ENCODE data around the gene KRT6B. TPM values are rescaled to one million over a fixed set of nuclear protein-coding genes. Genes with fewer than 3 reads are reported as not detected.

The KRT6B gene
- total RNA-seq, 6 donors from 2014 or later = 0.17 TPM; not detected in 5

DNA sequence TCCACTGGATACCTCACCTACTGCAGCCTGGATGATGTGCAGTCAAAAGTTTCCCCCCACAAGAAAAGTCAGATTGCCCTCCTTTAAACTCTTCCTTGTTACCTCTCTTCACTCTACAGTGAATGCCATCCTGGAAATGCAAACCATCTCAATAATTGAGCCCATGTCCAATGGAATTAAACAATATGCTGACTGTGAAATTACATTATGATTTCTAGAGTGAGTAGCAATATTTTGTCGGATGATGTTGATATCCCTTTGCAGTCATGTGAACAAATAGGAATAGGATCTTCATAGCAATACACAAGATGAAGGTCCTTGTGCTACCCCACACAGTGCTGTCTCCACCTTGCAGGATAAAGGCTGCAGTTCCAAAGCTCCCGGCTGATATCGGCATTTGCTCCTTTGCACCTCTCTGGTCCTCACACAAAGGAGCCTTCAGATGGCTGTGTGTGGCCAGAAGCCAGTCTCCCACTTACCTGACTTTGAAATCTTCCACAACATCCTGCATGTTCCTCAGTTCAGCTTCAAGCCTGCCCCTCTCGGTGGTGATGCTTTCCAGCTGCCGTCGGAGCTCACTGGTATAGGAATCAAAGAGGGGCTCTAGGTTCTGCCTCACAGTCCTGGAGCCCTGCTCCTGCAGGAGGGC lies 19.3 kb downstream of the KRT6B start:
- no peak for ATAC-seq (ENCODE audit: low FRiP score in 2 of 2)
- Histone ChIP-seq H3K27me3 (no peaks in the 10 kb centered on the region), H3K9me3 (no peaks in the 10 kb centered on the region), H3K4me3 (no peak overlapping the region), H3K36me3 (no peaks in the 10 kb centered on the region), H3K4me1 (no peaks in the 10 kb centered on the region), H3K27ac (no peak overlapping the region)
- DNase-seq = peak in 1 of 2 donors; percentile 7
- WGBS, 2 donors = 85 to 89% methylated on average over 6 of the region's 6 CpGs
- no peak for TF ChIP-seq EP300 (IDR thresholded peaks at IDR 0.05)
- TF ChIP-seq, protein P1, sequence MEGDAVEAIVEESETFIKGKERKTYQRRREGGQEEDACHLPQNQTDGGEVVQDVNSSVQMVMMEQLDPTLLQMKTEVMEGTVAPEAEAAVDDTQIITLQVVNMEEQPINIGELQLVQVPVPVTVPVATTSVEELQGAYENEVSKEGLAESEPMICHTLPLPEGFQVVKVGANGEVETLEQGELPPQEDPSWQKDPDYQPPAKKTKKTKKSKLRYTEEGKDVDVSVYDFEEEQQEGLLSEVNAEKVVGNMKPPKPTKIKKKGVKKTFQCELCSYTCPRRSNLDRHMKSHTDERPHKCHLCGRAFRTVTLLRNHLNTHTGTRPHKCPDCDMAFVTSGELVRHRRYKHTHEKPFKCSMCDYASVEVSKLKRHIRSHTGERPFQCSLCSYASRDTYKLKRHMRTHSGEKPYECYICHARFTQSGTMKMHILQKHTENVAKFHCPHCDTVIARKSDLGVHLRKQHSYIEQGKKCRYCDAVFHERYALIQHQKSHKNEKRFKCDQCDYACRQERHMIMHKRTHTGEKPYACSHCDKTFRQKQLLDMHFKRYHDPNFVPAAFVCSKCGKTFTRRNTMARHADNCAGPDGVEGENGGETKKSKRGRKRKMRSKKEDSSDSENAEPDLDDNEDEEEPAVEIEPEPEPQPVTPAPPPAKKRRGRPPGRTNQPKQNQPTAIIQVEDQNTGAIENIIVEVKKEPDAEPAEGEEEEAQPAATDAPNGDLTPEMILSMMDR (IDR thresholded peaks at IDR 0.05) = no peak
- TF ChIP-seq POLR2AphosphoS5 (IDR thresholded peaks at IDR 0.05) = no peak
- no peak for TF ChIP-seq POLR2A (IDR thresholded peaks at IDR 0.05)

DNA sequence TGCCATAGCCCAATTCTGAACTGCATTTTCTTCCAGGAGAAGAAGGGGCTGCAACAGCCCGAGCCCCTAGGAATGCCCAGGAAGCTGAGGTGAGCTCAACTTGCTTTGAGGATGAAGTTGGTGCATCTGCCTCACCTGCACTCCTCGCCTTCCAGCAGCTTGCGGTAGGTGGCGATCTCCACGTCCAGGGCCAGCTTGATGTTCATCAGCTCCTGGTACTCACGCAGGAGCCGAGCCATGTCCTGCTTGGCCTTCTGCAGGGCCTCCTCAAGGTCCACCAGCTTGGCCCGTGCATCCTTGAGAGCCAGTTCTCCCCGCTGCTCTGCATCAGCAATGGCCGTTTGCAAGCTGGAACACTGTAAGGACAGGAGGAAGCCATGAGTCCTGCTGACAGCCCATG lies 23.8 kb downstream of the KRT6B start:
- H3K36me3 ChIP-seq = no peaks in the 10 kb centered on the region
- 84 to 88% methylated on average over 6 to 10 of the region's 10 CpGs for WGBS, 2 donors
- H3K4me3 ChIP-seq = no peak overlapping the region
- DNase-seq = no peak
- no peaks in the 10 kb centered on the region for H3K9me3 ChIP-seq
- no peak for TF ChIP-seq POLR2AphosphoS5 (IDR thresholded peaks at IDR 0.05)
- TF ChIP-seq, protein P1 (IDR thresholded peaks at IDR 0.05) = no peak
- H3K27me3 ChIP-seq = no peaks in the 10 kb centered on the region
- no peak overlapping the region for H3K27ac ChIP-seq
- ATAC-seq (ENCODE audit: low FRiP score in 2 of 2) = no peak
- H3K4me1 ChIP-seq = no peaks in the 10 kb centered on the region

- Histone ChIP-seq H3K27ac (no peak overlapping the region), H3K9me3 (no peaks in the 10 kb centered on the region), H3K4me1 (no peaks in the 10 kb centered on the region), H3K27me3 (no peaks in the 10 kb centered on the region), H3K4me3 (no peak overlapping the region), H3K36me3 (no peaks in the 10 kb centered on the region)
- DNase-seq = no peak
- ATAC-seq (ENCODE audit: low FRiP score in 2 of 2) = no peak
- TF ChIP-seq, protein P1 (IDR thresholded peaks at IDR 0.05) = no peak
- no peak for TF ChIP-seq EP300 (IDR thresholded peaks at IDR 0.05)
- TF ChIP-seq POLR2A (IDR thresholded peaks at IDR 0.05) = no peak
- TF ChIP-seq POLR2AphosphoS5 (IDR thresholded peaks at IDR 0.05) = no peak
- WGBS, 2 donors = 73 to 77% methylated on average over 1 of the region's 1 CpG
Measured at GRCh38 chr12:52427083-52427482, 24.9 kb downstream of the KRT6B start.

DNA sequence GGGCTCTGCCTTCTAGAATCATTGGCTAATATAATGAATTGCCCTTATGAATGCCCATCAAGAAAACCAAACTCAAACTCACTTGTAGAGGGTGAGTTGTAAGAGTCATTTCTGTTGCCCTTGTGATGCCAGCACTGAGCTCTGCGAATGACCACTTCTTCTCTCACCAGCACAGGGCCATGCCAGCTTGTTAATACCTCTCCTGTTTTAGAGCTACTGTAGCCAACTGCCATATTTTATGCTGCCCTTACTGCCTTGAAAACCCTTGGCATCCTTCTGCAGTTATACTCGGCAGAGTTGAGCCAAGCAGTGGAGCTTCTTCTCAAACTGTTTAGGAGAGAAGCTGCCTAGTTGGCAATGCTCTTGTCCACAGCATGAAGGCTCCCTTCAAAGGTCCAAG lies 25.9 kb downstream of the KRT6B start:
- no peaks in the 10 kb centered on the region for H3K36me3 ChIP-seq
- H3K27ac ChIP-seq = no peak overlapping the region
- no peaks in the 10 kb centered on the region for H3K9me3 ChIP-seq
- TF ChIP-seq, protein P1 (IDR thresholded peaks at IDR 0.05) = no peak
- no peak for TF ChIP-seq POLR2AphosphoS5 (IDR thresholded peaks at IDR 0.05)
- no peak for TF ChIP-seq POLR2A (IDR thresholded peaks at IDR 0.05)
- TF ChIP-seq EP300 (IDR thresholded peaks at IDR 0.05) = no peak
- no peak for ATAC-seq (ENCODE audit: low FRiP score in 2 of 2)
- 90 to 92% methylated on average over 2 of the region's 2 CpGs for WGBS, 2 donors
- no peak for DNase-seq
- no peaks in the 10 kb centered on the region for H3K4me1 ChIP-seq
- H3K4me3 ChIP-seq = no peak overlapping the region
- H3K27me3 ChIP-seq = no peaks in the 10 kb centered on the region

GRCh38 chr12:52425466-52425865 lies 26.5 kb downstream of the KRT6B start:
- WGBS, 2 donors = 78 to 99% methylated on average over 5 of the region's 5 CpGs
- no peak for ATAC-seq (ENCODE audit: low FRiP score in 2 of 2)
- Histone ChIP-seq H3K9me3 (no peaks in the 10 kb centered on the region), H3K27me3 (no peaks in the 10 kb centered on the region), H3K36me3 (no peaks in the 10 kb centered on the region), H3K4me3 (no peak overlapping the region), H3K27ac (no peak overlapping the region), H3K4me1 (no peaks in the 10 kb centered on the region)
- DNase-seq = no peak
- TF ChIP-seq EP300 (IDR thresholded peaks at IDR 0.05) (no peak), POLR2A (IDR thresholded peaks at IDR 0.05) (no peak), POLR2AphosphoS5 (IDR thresholded peaks at IDR 0.05) (no peak)
- TF ChIP-seq, protein P1 (IDR thresholded peaks at IDR 0.05) = no peak
